Measurements from ENCODE around the gene GNMT.
A peak's percentile ranks its signal among the peaks of the same experiment; 100 is the strongest.

GNMT gene
- 0.35 to 1.3 reads per million in 2 experiments for total RNA-seq

GRCh38 chr6:42960243-42961019 lies at the start of gene GNMT:
TSS of gene GNMT (plus strand) at chr6:42960754. CDS start at chr6:42960768, 14 bp downstream.
- DNase-seq (ENCODE audit: low read depth): no peak

- DNase-seq (ENCODE audit: low read depth): no peak
These were observed 49.2 kb upstream of the GNMT start for GRCh38 chr6:42911171-42912021.

DNA sequence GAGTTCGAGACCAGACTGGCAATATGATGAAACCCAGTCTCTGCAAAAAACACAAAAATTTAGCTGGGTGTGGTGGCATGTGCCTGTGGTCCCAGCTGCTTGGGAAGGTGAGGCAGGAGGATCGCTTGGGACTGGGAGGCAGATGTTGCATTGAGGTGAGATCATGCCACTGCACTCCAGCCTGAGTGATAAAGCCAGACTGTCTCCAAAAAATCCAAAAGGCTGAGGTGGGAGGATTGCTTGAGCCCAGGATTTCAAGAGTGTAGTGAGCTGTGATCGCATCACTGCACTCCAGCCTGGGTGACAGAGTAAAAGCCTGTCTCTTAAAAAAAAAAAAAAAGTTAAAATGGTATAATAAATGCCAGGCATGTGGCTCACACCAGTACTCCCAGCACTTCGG lies 46.0 kb upstream of the GNMT start:
- no peak for DNase-seq (ENCODE audit: low read depth)

GRCh38 chr6:42915732-42916131 lies 44.8 kb upstream of the GNMT start, which contains the start of gene PTCRA:
TSS of gene PTCRA (plus strand) at chr6:42916053. CDS start at chr6:42916070, 17 bp downstream.
- no peak for DNase-seq (ENCODE audit: low read depth)

DNA sequence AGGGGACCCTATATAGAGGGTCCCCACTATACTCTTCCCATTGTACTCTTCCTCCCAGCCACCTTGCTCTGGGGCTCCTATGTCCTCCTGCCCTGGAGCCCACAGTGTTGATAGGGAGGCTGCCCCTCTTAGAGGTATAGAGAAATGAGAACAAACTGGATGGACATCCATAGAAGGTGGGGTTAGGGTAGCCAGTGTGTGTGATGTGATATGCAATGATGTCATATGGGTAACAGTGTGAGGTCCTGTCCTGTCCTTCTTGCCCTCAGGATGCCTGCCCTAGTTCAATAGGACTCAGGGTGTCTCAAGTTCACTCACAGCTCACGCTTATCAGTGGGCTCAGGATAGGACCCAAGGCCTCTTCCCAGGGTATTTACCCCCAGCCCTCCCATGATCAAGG lies 44.3 kb upstream of the GNMT start:
- no peak for DNase-seq (ENCODE audit: low read depth)

DNA sequence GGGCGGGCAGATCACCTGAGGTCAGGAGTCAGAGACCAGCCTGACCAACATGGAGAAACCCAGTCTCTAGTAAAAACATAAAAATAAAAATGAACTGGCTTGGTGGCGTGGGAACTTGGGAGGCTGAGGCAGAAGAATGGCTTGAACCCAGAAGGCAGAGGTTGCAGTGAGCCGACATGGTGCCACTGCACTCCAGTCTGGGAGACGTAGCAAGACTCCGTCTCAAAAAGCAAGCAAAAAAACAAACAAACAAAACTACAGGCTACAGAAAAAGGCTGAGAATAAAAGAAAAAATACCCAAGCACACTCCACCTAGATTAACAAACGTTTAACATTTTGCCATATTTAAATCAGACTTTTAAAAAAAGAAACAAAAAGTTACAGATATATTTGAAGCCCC lies 38.8 kb upstream of the GNMT start:
- DNase-seq (ENCODE audit: low read depth): no peak

DNA sequence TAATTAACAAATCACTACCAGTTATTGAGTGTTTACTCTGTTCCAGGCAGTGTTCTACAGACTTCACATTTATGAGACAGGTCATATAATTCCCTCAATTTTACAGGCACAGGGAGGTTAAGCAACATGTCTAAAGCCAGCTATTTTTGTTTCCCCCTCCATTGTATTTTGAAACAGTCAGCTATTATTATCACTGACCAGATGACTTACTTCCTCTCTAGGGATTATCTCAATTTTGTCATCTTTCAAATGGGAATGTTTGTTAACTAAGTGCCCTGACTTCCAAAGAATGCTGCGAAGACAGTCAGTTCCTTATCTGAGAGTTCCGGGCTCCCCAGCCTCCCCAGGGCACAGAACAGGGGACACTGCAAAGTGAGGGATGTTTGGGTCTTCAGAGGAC lies 36.9 kb upstream of the GNMT start:
- DNase-seq (ENCODE audit: low read depth): no peak

DNA sequence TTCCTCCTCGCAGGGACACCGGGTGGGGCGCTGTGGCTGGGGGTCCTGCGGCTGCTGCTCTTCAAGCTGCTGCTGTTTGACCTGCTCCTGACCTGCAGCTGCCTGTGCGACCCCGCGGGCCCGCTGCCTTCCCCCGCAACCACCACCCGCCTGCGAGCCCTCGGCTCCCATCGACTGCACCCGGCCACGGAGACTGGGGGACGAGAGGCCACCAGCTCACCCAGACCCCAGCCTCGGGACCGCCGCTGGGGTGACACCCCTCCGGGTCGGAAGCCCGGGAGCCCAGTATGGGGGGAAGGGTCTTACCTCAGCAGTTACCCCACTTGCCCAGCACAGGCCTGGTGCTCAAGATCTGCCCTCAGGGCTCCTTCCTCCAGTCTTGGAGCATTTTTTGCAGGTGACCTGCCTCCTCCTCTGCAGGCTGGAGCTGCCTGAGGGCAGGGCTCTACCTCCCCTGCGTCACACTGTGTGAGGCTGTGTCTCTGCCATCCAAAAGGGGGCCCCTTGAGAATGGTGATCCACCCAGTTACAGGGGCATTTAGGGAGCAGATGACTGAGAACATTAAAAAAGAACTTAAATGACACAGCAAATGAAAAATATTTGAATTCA lies 35.2 kb upstream of the GNMT start:
- DNase-seq (ENCODE audit: low read depth): no peak

- DNase-seq (ENCODE audit: low read depth): peak; percentile 89
These were observed 31.4 kb upstream of the GNMT start, which contains the start of gene CNPY3 for GRCh38 chr6:42928986-42929820. TSS of gene CNPY3 (plus strand) at chr6:42929480. CDS start at chr6:42929571, 91 bp downstream.

DNA sequence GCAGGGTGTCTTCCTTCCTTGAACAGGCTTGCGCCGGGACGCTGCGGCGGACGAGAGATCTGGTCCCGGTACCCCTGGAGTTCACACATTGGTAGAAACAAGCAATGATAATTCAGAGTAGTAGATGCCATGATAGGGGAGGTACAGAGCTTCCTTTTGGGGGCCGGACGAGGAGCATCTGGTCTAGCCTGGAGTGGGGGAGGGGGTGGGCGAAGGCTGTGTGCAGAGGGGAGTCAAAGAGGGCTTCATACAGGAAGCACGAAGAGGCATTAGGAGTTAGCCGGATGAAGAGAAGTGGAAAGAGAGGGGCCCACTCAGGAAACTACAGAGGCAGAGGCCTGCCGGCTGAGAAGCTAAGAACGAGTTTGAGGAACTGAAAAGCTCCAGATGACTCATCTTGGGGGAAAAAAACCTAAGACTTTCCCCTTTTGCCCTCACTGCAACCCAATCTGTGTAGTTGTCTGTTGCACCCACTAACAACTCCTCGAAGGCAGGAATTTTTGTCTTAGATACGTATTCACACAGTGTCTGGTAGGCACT lies 30.7 kb upstream of the GNMT start:
- DNase-seq (ENCODE audit: low read depth): peak; percentile 28

GRCh38 chr6:42932412-42932811 lies 28.1 kb upstream of the GNMT start:
- DNase-seq (ENCODE audit: low read depth): no peak

DNA sequence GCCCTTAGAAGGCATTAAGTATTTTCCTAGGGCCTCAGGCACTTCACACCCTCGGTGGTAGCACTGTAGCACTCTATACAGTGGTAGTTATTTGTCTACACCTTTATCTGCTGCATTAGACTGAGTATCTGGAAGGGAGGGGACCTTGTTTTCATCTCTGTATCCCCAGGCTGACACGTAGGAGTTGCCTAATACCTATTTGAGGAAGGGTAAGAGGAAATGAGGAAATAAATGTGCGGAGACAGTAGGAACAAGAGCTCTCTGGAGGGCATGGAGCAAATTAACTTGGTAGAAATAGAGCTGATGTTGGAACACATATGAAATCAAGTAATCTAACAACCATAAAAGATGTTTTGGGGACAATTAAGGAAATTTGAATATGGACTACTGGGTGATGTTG lies 27.3 kb upstream of the GNMT start:
- DNase-seq (ENCODE audit: low read depth): no peak

DNA sequence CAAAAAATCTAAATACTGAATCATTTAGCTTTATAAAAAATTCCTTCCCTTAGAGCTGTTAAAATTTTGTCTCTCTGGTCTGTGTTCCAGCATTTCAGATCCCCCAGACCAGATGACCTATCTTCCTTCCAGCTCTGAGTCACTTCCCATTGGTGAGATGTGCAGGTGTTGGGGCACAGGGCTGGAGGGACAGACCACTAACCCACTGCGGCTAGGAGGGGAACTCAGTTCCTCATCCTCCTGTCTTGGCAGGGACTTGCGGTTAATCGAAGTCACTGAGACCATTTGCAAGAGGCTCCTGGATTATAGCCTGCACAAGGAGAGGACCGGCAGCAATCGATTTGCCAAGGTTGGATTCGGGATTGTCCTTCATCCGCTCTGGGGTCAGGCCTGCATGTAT lies 25.2 kb upstream of the GNMT start:
- DNase-seq (ENCODE audit: low read depth): no peak

DNA sequence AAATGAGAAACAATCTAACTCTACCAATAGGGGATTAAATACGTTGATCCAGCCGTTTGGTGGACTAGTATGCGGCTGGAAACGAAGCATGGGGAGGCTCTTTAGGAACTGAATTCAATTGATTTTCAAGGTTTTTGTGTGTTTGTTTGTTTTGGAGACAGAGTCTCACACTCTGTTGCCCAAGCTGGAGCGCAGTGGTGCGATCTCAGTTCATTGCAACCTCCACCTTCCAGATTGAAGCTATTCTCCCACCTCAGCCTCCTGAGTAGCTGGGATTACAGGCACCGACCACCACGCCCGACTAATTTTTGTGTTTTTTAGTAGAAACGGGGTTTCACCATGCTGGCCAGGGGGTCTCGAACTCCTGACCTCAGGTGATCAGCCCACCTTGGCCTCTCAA lies 24.2 kb upstream of the GNMT start:
- DNase-seq (ENCODE audit: low read depth): no peak

DNA sequence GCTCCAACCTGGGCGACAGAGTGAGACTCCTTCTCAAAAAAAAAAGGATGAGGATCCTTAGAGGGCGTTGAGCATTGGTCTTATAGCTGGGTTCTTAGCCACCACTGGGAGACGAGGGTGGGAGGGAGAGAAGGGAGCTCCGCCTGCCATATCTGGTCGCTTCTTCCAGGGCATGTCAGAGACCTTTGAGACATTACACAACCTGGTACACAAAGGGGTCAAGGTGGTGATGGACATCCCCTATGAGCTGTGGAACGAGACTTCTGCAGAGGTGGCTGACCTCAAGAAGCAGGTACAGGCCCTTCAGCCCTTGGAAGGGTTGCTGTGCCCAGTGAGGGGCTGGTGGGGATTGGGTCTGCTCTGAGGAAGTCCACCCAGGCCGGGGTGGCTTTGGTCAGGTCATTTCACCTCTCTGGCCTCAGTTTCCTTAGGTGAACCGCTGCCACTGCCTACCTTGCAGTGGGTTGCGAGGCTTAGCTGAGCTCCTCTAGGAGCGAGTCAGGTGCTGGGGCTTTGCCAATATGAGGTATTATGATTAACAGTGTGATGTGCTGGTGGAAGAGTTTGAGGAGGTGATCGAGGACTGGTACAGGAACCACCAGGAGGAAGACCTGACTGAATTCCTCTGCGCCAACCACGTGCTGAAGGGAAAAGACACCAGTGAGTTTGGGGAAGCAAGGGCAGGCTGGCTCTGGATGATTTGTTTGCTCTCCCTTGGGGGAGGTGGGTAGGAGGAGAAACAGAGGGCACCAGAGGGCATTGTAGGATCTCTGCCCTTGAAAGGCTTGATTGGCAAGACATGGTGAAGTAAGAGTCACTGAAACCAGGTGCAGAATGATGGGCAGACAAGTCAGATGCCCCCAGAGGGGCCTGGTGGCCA lies 22.8 kb upstream of the GNMT start:
- DNase-seq (ENCODE audit: low read depth): no peak

- no peak for DNase-seq (ENCODE audit: low read depth)
These were observed 22.1 kb upstream of the GNMT start for GRCh38 chr6:42938428-42938796.

DNA sequence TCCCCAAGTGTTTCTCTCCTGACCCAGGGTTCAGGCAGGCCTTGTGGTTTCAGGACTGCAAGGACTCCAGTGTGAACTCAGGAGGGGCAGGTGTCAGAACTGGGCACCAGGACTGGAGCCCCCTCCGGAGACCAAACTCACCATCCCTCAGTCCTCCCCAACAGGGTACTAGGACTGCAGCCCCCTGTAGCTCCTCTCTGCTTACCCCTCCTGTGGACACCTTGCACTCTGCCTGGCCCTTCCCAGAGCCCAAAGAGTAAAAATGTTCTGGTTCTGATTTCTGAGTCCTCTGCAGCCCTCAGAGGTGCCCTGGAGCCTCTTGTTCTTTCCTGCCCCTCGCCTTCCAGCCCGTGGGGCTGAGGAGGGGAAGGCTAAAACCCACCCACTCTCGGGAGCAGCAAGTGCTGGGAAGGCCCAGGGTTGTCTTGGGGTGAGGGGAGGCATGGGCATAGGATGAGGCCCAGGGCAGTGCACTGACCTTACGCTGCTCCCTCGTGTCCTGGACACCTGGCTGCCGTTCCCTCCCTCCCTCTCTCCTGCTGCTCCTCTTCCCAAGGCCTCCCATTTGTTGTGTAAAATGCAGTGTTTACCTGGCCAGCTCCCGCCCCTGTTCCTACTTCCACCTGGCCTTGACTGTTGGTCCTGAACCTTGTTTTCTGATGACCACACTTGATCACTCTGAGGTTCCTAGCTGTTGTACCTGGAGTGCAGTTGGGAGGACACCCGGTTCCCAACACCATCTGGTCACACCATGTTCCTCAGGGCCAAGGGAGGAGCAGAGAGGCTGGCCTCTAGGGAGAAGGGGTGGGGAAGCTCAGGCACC lies 21.4 kb upstream of the GNMT start:
- DNase-seq (ENCODE audit: low read depth): no peak

GRCh38 chr6:42939810-42940167 lies 20.8 kb upstream of the GNMT start:
- no peak for DNase-seq (ENCODE audit: low read depth)

GRCh38 chr6:42940493-42941045 lies 20.0 kb upstream of the GNMT start:
- DNase-seq (ENCODE audit: low read depth): no peak

All from T follicular helper cell (primary cell).